ENCODE results near the gene PBX3.

PBX3 gene

GRCh38 chr9:125959315-125959714, 212.1 kb downstream of the PBX3 start:
- no peak for TF ChIP-seq CTCF (IDR thresholded peaks at IDR 0.05; ENCODE audit: low read depth, low read length)
- no peak overlapping the region for H3K4me3 ChIP-seq (ENCODE audit: low read depth, low read length)

- TF ChIP-seq CTCF (IDR thresholded peaks at IDR 0.05; ENCODE audit: low read depth, low read length) = no peak
- no peak overlapping the region for H3K4me3 ChIP-seq (ENCODE audit: low read depth, low read length)
Observed at GRCh38 chr9:125959951-125960619, 212.9 kb downstream of the PBX3 start.

- H3K4me3 ChIP-seq (ENCODE audit: low read depth, low read length) = no peak overlapping the region
- no peak for TF ChIP-seq CTCF (IDR thresholded peaks at IDR 0.05; ENCODE audit: low read depth, low read length)
Observed at GRCh38 chr9:125960626-125961025, 213.5 kb downstream of the PBX3 start.

- TF ChIP-seq CTCF (IDR thresholded peaks at IDR 0.05; ENCODE audit: low read depth, low read length) = no peak
- no peak overlapping the region for H3K4me3 ChIP-seq (ENCODE audit: low read depth, low read length)
Observed at GRCh38 chr9:125961072-125961471, 213.9 kb downstream of the PBX3 start.

- no peak overlapping the region for H3K4me3 ChIP-seq (ENCODE audit: low read depth, low read length)
- no peak for TF ChIP-seq CTCF (IDR thresholded peaks at IDR 0.05; ENCODE audit: low read depth, low read length)
Observed at GRCh38 chr9:125963932-125964331, 216.8 kb downstream of the PBX3 start.

GRCh38 chr9:125964702-125965225, 217.6 kb downstream of the PBX3 start:
- H3K4me3 ChIP-seq (ENCODE audit: low read depth, low read length) = no peak overlapping the region
- TF ChIP-seq CTCF (IDR thresholded peaks at IDR 0.05; ENCODE audit: low read depth, low read length) = no peak

- no peak for TF ChIP-seq CTCF (IDR thresholded peaks at IDR 0.05; ENCODE audit: low read depth, low read length)
Observed at GRCh38 chr9:125965477-125965876, 218.3 kb downstream of the PBX3 start.

More at GRCh38 chr9:125965477-125965876, 218.3 kb downstream of the PBX3 start:
- H3K4me3 ChIP-seq (ENCODE audit: low read depth, low read length) = no peak overlapping the region

Measured in WI38 (cell line).